ENCODE measurements around the gene TSPAN14.

- TF ChIP-seq POLR2A (IDR thresholded peaks at IDR 0.05; ENCODE audit: low read depth, low read length) (no peak), POLR2AphosphoS5 (IDR thresholded peaks at IDR 0.05; ENCODE audit: low read depth, low read length) (no peak)
These were observed 13.9 kb downstream of the TSPAN14 start for GRCh38 chr10:80468002-80468401.
